Epithelial cell of proximal tubule (primary cell): ENCODE results near the gene P2RY14. TPM values are rescaled to one million over a fixed set of nuclear protein-coding genes. Genes with fewer than 3 reads are reported as not detected.
"Not testable (repeated sequence)": the region's sequence is repeated elsewhere in the genome, so short reads cannot be mapped to it uniquely, and the experiment has no call there.

Source experiments
- DNase-seq: peaks from one replicate; pipeline ENCODE4 v3.0.0-alpha.2; 2011; ENCODE audit warnings: low read depth
- H3K4me3 ChIP-seq: 2 replicates; pipeline ENCODE4 v1.5.1; 2011; ENCODE audit warnings: low read depth, mild to moderate bottlenecking, low read length
- total RNA-seq: library from RNA; depleted of rRNA; stranded (reverse); fragments of >200 nt; gene quantifications from 2 replicates; pipeline ENCODE4 v1.2.3, GENCODE V29; 2015
- TF ChIP-seq, protein P1 (sequence below): conservative IDR thresholded peaks from 2 replicates; pipeline ENCODE4 v1.5.1; 2012; ENCODE audit warnings: low read depth, mild to moderate bottlenecking, low read length

Gene P2RY14
- total RNA-seq, 1 donor from 2014 or later = not detected

DNA sequence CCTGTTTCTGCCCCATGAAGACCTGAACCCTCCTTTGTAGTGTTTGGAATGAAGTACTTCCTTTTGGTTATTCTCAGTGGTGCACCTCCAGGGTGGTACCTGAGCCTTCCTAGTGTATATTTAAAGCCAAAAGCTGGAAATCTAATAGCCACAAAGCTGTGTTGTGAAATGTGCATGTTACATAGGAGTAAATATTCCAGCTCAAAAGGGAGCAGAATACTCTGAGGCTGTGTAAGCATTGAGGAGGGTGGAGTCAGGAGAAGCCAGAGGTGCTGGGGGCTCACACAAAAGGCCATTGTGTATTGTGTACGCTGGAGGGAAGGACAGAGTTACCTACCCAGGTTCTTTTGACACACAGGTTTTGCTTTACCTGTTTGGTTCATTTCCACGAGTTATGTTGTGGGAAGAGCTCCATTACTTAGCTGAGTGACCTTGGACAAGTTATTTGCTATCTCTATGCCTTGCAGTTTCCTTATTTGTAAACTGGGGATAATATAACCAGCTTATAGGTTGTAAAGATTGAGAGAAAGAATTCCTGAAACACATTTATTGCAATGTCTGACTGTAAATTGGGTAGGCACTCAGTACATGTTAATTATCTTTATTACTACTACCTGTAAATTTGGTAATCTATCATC is 100.0 kb downstream of the P2RY14 start:
- H3K4me3 ChIP-seq = no peak overlapping the region
- TF ChIP-seq, protein P1, sequence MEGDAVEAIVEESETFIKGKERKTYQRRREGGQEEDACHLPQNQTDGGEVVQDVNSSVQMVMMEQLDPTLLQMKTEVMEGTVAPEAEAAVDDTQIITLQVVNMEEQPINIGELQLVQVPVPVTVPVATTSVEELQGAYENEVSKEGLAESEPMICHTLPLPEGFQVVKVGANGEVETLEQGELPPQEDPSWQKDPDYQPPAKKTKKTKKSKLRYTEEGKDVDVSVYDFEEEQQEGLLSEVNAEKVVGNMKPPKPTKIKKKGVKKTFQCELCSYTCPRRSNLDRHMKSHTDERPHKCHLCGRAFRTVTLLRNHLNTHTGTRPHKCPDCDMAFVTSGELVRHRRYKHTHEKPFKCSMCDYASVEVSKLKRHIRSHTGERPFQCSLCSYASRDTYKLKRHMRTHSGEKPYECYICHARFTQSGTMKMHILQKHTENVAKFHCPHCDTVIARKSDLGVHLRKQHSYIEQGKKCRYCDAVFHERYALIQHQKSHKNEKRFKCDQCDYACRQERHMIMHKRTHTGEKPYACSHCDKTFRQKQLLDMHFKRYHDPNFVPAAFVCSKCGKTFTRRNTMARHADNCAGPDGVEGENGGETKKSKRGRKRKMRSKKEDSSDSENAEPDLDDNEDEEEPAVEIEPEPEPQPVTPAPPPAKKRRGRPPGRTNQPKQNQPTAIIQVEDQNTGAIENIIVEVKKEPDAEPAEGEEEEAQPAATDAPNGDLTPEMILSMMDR = no peak
- no peak for DNase-seq

DNA sequence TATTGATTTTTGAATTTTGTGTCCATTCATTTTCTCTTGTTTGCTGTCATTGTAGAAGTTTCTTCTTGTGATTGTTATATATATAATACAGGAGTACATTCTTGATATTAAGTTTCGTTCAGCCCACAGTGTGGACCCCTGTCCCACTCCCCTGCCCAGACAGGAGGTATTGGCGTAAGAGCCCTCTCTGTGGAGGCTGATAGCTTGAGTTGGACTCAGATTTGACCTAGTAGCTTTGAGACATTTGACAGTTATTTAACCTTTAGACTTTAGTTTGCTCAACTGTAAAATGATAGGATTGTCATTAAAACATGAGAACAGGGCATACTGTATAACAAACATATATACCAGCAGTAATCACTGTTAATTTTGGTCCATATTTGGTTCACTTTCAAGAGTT is 102.4 kb downstream of the P2RY14 start:
- DNase-seq = no peak
- TF ChIP-seq, protein P1 = no peak
- no peak overlapping the region for H3K4me3 ChIP-seq

DNA sequence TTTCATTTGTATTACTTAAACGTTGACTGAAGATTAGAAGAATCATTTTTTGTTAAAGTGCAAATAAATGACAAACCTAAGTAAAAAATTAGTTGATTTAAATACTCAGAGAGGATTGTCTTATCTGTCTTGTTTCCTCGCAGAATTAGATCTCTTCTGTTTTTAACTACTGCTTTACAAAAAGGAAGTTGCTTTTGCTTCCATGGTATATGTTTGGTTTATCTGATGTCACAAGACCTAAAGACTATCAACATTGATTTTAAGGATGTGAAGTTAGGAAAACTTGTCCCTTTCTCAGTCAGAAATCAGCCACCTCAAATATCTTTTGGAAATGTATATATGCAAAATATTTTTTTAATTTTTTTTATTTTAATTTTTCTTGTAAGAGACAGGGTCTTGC is 104.0 kb downstream of the P2RY14 start:
- no peak overlapping the region for H3K4me3 ChIP-seq
- no peak for DNase-seq
- TF ChIP-seq, protein P1 = no peak

DNA sequence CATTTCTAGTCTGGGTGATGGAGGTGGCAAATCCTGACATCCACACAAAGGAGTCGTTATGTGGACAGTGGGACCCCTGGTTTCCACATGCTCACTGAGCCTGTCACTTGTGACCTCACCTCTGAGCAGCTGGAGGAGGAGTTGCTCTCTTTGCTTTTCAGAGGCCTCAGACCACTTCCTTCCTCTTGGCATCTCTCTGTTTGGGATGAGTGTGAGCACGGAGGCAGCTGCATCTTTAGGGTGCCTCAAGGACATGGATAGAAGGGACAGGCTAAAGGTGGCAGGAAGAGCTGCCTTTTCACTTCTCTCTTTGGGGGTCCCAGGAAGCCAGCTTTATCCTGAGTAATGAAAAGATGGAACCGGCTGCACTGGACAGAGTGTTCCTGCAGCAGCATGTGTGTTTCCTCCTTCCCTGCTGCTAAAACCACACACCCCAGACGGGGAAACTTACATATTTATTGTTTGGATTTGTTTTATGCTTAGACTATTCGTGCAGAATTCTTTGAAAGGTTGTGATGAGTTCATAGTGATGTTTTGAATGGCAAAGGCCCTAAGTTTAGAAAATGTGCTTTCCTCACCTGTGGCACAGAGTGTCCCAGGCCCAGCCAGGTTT is 107.1 kb downstream of the P2RY14 start:
- no peak for DNase-seq
- H3K4me3 ChIP-seq = no peak overlapping the region
- TF ChIP-seq, protein P1 = no peak

DNA sequence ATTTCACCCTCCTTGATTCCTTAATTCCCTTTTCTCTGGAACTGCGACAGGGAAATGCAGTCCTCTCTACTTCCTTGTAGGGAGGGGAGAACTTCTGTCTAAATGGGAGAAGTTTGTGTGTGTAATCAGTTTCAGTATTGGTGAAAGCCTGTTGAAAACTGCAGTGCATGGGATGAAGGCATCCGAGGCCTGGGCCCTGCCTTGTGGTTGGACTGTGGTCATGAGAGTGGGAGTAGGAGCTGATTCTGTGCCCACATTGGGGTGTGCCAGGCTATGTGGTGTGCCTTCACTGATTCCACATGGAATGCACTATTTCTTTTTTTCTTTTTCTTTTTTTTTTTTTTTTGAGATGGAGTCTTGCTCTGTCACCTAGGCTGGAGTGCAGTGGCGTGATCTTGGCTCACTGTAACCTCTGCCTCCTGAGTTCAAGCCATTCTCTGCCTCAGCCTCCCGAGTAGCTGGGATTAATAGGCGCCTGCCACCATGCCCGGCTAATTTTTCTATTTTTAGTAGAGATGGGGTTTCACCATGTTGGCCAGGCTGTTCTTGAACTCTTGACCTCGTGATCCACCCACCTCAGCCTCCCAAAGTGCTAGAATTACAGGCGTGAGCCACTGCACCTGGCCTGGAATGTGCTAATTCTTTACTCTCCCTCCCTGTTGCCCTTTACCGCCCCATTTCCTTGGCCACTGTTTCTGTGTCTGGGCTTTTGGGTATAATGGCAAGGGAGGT is 108.2 kb downstream of the P2RY14 start:
- H3K4me3 ChIP-seq, DNase-seq: not testable (repeated sequence)

DNA sequence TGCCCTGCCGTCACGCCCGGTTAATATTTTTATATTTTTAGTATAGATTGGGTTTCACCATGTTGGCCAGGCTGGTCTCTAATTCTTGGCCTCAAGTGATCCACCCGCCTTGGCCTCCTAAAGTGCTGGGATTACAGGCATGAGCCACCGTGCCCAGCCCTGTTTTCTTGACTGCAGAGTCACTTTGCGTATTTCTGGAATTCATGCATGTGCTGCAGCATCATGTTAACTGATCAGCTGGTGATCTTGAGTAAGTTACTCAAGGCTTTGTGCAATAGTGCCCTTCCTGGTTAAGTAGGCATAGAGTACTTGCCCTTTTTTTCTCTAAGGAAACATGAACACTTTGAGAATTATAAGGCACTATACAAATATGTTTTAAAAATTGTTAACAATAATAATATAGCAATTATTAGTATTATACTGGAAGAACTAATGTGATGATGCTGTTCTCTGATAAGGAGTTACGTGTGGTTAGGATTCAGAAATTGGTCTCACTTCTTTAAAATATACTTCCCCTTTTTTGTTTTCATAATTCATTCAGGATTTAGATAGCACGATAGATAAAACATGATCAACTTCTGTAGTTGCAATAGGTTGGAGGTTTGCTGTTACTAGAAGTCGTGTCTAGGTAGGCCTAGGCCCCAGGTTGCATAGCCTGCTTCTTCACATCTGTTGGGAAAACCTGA is 108.9 kb downstream of the P2RY14 start:
- H3K4me3 ChIP-seq = no peak overlapping the region
- TF ChIP-seq, protein P1 = no peak
- no peak for DNase-seq
